Stomach (tissue), 9 donors: ENCODE results near the gene FKBP6. TPM values are rescaled to one million over a fixed set of nuclear protein-coding genes. Genes with fewer than 3 reads are reported as not detected.

ENCODE experiments used
- DNase-seq, 2 donors: peaks; one replicate each; pipeline versions ENCODE4 v3.0.0 to v3.0.0-alpha.2; 2013 to 2019
- H3K27ac ChIP-seq, 5 donors: fragments of 200-600 bp in 4 of 5; sonication (generic) in 4 of 5; one replicate each; pipeline ENCODE4 v1.5.1; 2013 to 2019; ENCODE audit warnings: mild to moderate bottlenecking in 1 of 5, moderate library complexity in 1 of 5
- H3K27me3 ChIP-seq, 3 donors: fragments of 200-600 bp; sonication (generic); one replicate each; pipeline ENCODE4 v1.5.1; 2017 to 2019; ENCODE audit warnings: mixed run types in 1 of 3
- H3K36me3 ChIP-seq, 4 donors: fragments of 200-600 bp; sonication (generic); 1 replicate in 3 of 4; 2 replicates in 1 of 4; pipeline ENCODE4 v1.5.1; 2016 to 2019
- H3K4me1 ChIP-seq, 4 donors: fragments of 200-600 bp; sonication (generic); one replicate each; pipeline ENCODE4 v1.5.1; 2016 to 2019
- H3K4me3 ChIP-seq, 4 donors: fragments of 200-600 bp; sonication (generic) in 3 of 4; one replicate each; pipeline ENCODE4 v1.5.1; 2016 to 2019; ENCODE audit warnings: mild to moderate bottlenecking in 1 of 4
- H3K9me3 ChIP-seq, 4 donors: fragments of 200-600 bp; sonication (generic); one replicate each; pipeline ENCODE4 v1.5.1; 2016 to 2019
- CTCF ChIP-seq, 7 experiments: fragments of 450-650 bp in 4 of 7; fragments of 200-600 bp in 3 of 7; sonication (generic) in 3 of 7; IDR thresholded peaks; one replicate each; pipeline ENCODE4 v1.5.1; 2016 to 2019; ENCODE audit warnings: antibody characterized with exemption in 7 of 7, control low read depth in 2 of 7, mild to moderate bottlenecking in 1 of 7
- EP300 ChIP-seq: sonication (generic); formaldehyde crosslinking; IDR thresholded peaks from one replicate; pipeline ENCODE4 v1.6.1; 2017; ENCODE audit warnings: antibody characterized with exemption
- POLR2A ChIP-seq, 4 donors: fragments of 450-650 bp; IDR thresholded peaks; one replicate each; pipeline ENCODE4 v1.6.1; 2016; ENCODE audit warnings: antibody characterized with exemption in 4 of 4, control low read depth in 2 of 4, mild to moderate bottlenecking in 1 of 4, moderate library complexity in 1 of 4
- POLR2AphosphoS5 ChIP-seq, 3 donors: sonication (generic); formaldehyde crosslinking; IDR thresholded peaks; one replicate each; pipeline ENCODE4 v1.6.1; 2016; ENCODE audit warnings: antibody characterized with exemption in 3 of 3
- WGBS, 5 donors: extraction: QIAGEN DNeasy Blood & Tissue Kit in 3 of 5; methylation state at CpG; one replicate each; pipeline versions ENCODE4 v1.1.5 to v1.1.7; 2013 to 2018; 5-methylcytosine and 5-hydroxymethylcytosine counted together
- intact Hi-C: fragments of 100-400 bp; cut with DNase I; formaldehyde crosslinking; loops from one replicate; pipeline ENCODE4 v1.15.1; 2023; ENCODE audit warnings: low total_unique reads
- polyA plus RNA-seq, 3 donors: library from polyadenylated mRNA; stranded (reverse); fragments of 200-250 nt; gene quantifications; one replicate each; pipeline ENCODE4 v1.2.3, GENCODE V29; 2013
- total RNA-seq, 5 donors: library from RNA; depleted of rRNA; stranded (reverse); fragments of >200 nt; gene quantifications; one replicate each; pipeline versions ENCODE4 v1.1.0 to v1.2.3, GENCODE V29; 2014 to 2016
- donor health status: healthy with polysubstance abuse.
- donor health status: Bipolar disorder and iron deficiency.
- donor health status: healthy.

FKBP6 gene
- total and polyA plus RNA-seq, 8 donors = 0.10 TPM; not detected in 7

- Histone ChIP-seq H3K27ac (no peak overlapping the region), H3K4me1 (peaks cover 0 to 5% (median 0%) of the 10 kb centered on the region in 4 donors), H3K9me3 (peaks cover 1 to 15% (median 4%) of the 10 kb centered on the region in 4 donors), H3K4me3 (no peak overlapping the region), H3K27me3 (peaks cover 0 to 3% (median 0%) of the 10 kb centered on the region in 3 donors), H3K36me3 (no peaks in the 10 kb centered on the region)
- no peak for TF ChIP-seq CTCF (IDR thresholded peaks at IDR 0.05)
- no peak for TF ChIP-seq POLR2AphosphoS5 (IDR thresholded peaks at IDR 0.05)
- whole genome bisulfite sequencing, 5 donors = 60 to 68% (median 66%) methylated on average over 3 of the region's 3 CpGs
- DNase-seq = no peak
- intact Hi-C loops = no loop called here
These were observed 66.5 kb downstream of the FKBP6 start for GRCh38 chr7:73394422-73394821.

DNA sequence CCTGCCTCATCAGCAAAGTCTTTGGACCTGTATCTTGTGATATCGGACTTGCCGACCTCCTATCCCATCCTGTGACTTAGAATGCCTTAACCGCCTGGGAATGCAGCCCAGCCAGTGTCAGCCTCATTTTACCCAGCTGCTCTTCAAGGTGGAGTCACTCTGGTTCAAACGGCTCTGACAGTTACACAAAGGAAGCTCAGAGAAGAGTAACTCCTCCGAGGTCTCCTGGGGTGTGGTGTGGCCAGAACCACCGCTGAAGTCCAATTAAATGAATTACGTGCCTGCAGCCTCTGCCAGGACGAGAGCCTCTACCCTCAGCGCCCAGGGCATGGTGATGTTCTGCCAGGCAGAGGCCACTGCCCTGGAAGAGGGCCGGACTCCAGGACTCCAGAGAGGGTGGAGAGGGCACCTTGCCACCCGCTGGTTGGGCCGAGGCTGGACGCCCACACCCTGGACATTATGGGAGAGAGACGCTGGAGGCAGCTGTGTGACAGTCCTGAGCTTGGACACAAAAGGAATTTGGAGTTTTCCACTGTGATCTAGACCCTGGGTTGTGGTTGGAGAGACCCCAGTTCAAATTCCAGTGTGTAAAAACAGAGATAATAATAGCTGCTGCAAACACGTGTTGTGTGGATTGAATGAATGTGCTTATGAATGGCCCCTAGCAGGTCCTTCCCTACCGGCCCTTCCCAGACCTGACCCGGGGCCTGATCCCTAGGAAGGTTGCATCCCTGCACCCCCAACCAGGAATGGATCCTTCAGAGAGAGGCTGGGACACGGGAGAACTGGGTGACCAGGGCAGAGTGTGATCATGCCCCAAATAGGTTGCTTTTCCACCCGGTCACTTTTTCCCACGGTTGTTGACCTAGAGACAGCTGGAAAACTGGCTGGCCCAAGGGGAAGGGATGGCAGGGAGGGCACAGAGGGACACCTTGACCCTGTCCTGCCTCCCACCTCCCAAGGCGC lies 67.9 kb downstream of the FKBP6 start:
- DNase-seq = no peak
- H3K36me3 ChIP-seq = no peaks in the 10 kb centered on the region
- no peak for TF ChIP-seq CTCF (IDR thresholded peaks at IDR 0.05)
- TF ChIP-seq POLR2A (IDR thresholded peaks at IDR 0.05) = no peak
- TF ChIP-seq POLR2AphosphoS5 (IDR thresholded peaks at IDR 0.05) = no peak
- no peak for TF ChIP-seq EP300
- no peak overlapping the region for H3K4me3 ChIP-seq
- peaks cover 0 to 5% (median 0%) of the 10 kb centered on the region in 4 donors for H3K4me1 ChIP-seq
- H3K27me3 ChIP-seq = peaks cover 0 to 3% (median 0%) of the 10 kb centered on the region in 3 donors
- WGBS, 5 donors = 73 to 80% (median 73%) methylated on average over 17 to 21 of the region's 21 CpGs
- no peak overlapping the region for H3K27ac ChIP-seq
- intact Hi-C loops = no loop called here
- peaks cover 0 to 1% (median 0%) of the 10 kb centered on the region in 4 donors for H3K9me3 ChIP-seq

DNA sequence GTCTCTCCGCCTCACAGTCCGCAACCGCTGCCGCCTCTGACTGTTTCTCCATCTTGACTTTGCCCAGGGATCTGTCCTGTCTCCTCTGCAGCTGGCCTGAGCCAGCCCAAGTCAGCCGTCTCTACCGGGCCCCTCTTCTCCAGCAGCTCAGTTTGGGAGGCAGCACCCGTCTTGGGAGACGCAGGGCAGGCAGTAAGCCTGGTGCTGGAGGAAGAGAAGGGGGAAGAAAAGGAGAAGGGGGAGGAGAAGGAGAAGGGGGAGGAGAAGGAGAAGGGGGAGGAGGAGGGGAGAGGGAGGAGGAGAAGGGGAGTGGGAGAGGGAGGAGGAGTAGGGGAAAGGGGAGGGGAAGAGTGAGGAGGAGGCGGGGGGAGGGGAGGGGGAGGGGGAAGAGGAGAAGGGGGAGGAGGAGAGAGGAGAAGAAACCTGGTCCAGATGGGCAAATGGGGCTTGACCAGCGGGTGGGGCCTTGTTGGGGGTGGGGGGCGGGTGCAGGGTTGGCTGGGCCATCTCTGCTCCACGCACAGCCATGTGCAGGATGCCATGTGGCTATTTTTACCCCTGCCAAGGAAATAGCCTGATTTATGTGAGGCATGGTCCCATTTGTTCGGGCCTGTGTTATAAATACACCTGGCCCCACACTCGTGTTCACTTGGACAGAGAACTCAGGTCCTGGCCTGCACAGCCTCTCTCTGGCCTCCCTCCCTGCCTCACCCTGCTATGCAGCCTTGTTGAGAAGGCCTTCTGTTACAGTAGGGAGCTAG lies 69.7 kb downstream of the FKBP6 start:
- peaks cover 0 to 3% (median 0%) of the 10 kb centered on the region in 3 donors for H3K27me3 ChIP-seq
- H3K36me3 ChIP-seq = no peaks in the 10 kb centered on the region
- 42 to 64% (median 60%) methylated on average over 12 to 14 of the region's 14 CpGs for WGBS, 5 donors
- H3K27ac ChIP-seq = peak overlapping the region in 1 of 5 donors; percentile 11
- peak overlapping the region in 1 of 4 donors; percentile 8 for H3K4me3 ChIP-seq
- intact Hi-C loops = no loop called here
- peak in 1 of 2 donors; percentile 71 for DNase-seq
- H3K9me3 ChIP-seq = no peaks in the 10 kb centered on the region
- H3K4me1 ChIP-seq = peaks cover 0 to 5% (median 0%) of the 10 kb centered on the region in 4 donors
- TF ChIP-seq CTCF (IDR thresholded peaks at IDR 0.05) = no peak
- no peak for TF ChIP-seq POLR2AphosphoS5 (IDR thresholded peaks at IDR 0.05)
- TF ChIP-seq POLR2A (IDR thresholded peaks at IDR 0.05) = no peak
- TF ChIP-seq EP300 = no peak
